IMR-90 (cell line): ENCODE data around the gene KRT86. TPM values are rescaled to one million over a fixed set of nuclear protein-coding genes. Genes with fewer than 3 reads are reported as not detected.

Experiments
- ATAC-seq: fragments of 200-7000 bp; cut with Tn5 transposase; 2 replicates; pipeline ENCODE4 v1.9.1; 2020; ENCODE audit warnings: low read depth, mild to moderate bottlenecking, moderate library complexity
- BruUV-seq: library from RNA; stranded (reverse); fragments of 400-500 nt; replicated peaks from 2 replicates; lab custom pipeline; 2021; lab: Mats Ljungman, UMichigan
- CTCF ChIA-PET: fragments of 300-600 bp; formaldehyde crosslinking; extraction: SDS; loops from one replicate; lab custom pipeline; 2021; ENCODE audit warnings: antibody characterized with exemption; lab: Yijun Ruan, JAX
- POLR2A ChIA-PET: fragments of 300-600 bp; sonication (Branson Sonifier 250); formaldehyde crosslinking; loops from one replicate; lab custom pipeline; 2022; ENCODE audit warnings: antibody characterized with exemption; ENCODE audit not compliant: unreplicated experiment; lab: Charles Lee
- DNase-seq: peaks from one replicate; pipeline ENCODE4 v3.0.0; 2013
- H2AFZ ChIP-seq: replicated peaks from 2 replicates; pipeline ENCODE3; 2013; ENCODE audit warnings: low read length, mild to moderate bottlenecking; ENCODE audit not compliant: poor library complexity
- H2AK5ac ChIP-seq: 2 replicates; pipeline ENCODE4 v1.6.1; 2013; ENCODE audit warnings: low read depth, low read length, inconsistent platforms
- H2AK9ac ChIP-seq: replicated peaks from 2 replicates; pipeline ENCODE3; 2013; ENCODE audit warnings: mild to moderate bottlenecking, low read depth, low read length, moderate library complexity; ENCODE audit not compliant: poor library complexity
- H2BK120ac ChIP-seq: 2 replicates; pipeline ENCODE4 v1.6.1; 2013; ENCODE audit warnings: low read depth, low read length, inconsistent platforms
- H2BK15ac ChIP-seq: 3 replicates; pipeline ENCODE4 v1.6.1; 2013; ENCODE audit warnings: low read depth, low read length, inconsistent platforms
- H2BK20ac ChIP-seq: 2 replicates; pipeline ENCODE4 v1.6.1; 2013; ENCODE audit warnings: low read depth, mild to moderate bottlenecking, inconsistent platforms, low read length, moderate library complexity
- H2BK5ac ChIP-seq: 2 replicates; pipeline ENCODE4 v1.6.1; 2013; ENCODE audit warnings: mild to moderate bottlenecking, low read depth, low read length, inconsistent platforms; ENCODE audit not compliant: poor library complexity, severe bottlenecking
- H3K14ac ChIP-seq: replicated peaks from 2 replicates; pipeline ENCODE4 v1.6.1; 2013; ENCODE audit warnings: low read depth, low read length, inconsistent platforms
- H3K18ac ChIP-seq: 2 replicates; pipeline ENCODE4 v1.6.1; 2013; ENCODE audit warnings: low read depth, low read length, control low read depth
- H3K23ac ChIP-seq: 2 replicates; pipeline ENCODE4 v1.6.1; 2013; ENCODE audit warnings: low read depth, low read length, inconsistent platforms
- H3K27ac ChIP-seq: 2 replicates; pipeline ENCODE4 v1.5.1; 2013; ENCODE audit warnings: mild to moderate bottlenecking, control low read depth, low read length; ENCODE audit not compliant: insufficient read depth
- H3K27me3 ChIP-seq: 2 replicates; pipeline ENCODE4 v1.6.1; 2013; ENCODE audit warnings: low read length; ENCODE audit not compliant: control insufficient read depth, insufficient read depth
- H3K36me3 ChIP-seq: 2 replicates; pipeline ENCODE4 v1.6.1; 2013; ENCODE audit warnings: low read length, mixed read lengths; ENCODE audit not compliant: control insufficient read depth, insufficient read depth
- H3K4ac ChIP-seq: 2 replicates; pipeline ENCODE4 v1.6.1; 2013; ENCODE audit warnings: low read depth, low read length, inconsistent platforms
- H3K4me1 ChIP-seq: 2 replicates; pipeline ENCODE4 v1.6.1; 2013; ENCODE audit warnings: low read length, mixed read lengths; ENCODE audit not compliant: control insufficient read depth, insufficient read depth
- H3K4me2 ChIP-seq: 2 replicates; pipeline ENCODE4 v1.6.1; 2013; ENCODE audit warnings: low read depth, mild to moderate bottlenecking, control low read depth, low read length, moderate library complexity
- H3K4me3 ChIP-seq: 2 replicates; pipeline ENCODE4 v1.5.1; 2013; ENCODE audit warnings: low read depth, mild to moderate bottlenecking, control low read depth, low read length, moderate library complexity; ENCODE audit not compliant: insufficient read depth
- H3K56ac ChIP-seq: 2 replicates; pipeline ENCODE4 v1.6.1; 2013; ENCODE audit warnings: low read length, inconsistent platforms; ENCODE audit not compliant: insufficient read depth; ENCODE audit errors: extremely low read depth
- H3K79me1 ChIP-seq, 2 experiments: 2 replicates each; pipeline ENCODE4 v1.6.1; 2013; ENCODE audit warnings: low read length in 2 of 2, inconsistent platforms in 1 of 2, low read depth in 1 of 2
- H3K9ac ChIP-seq: 2 replicates; pipeline ENCODE4 v1.6.1; 2013; ENCODE audit warnings: low read depth, low read length, control low read depth
- H3K9me1 ChIP-seq: 2 replicates; pipeline ENCODE4 v1.6.1; 2013; ENCODE audit warnings: low read length, inconsistent platforms; ENCODE audit not compliant: insufficient read depth
- H3K9me3 ChIP-seq: 2 replicates; pipeline ENCODE4 v1.6.1; 2013; ENCODE audit warnings: low read length; ENCODE audit not compliant: control insufficient read depth, insufficient read depth
- H4K20me1 ChIP-seq: 2 replicates; pipeline ENCODE4 v1.6.1; 2013; ENCODE audit warnings: low read length, inconsistent platforms; ENCODE audit not compliant: insufficient read depth
- H4K5ac ChIP-seq: 2 replicates; pipeline ENCODE4 v1.6.1; 2013; ENCODE audit warnings: mild to moderate bottlenecking, low read depth, low read length, control low read depth
- H4K8ac ChIP-seq, 2 experiments: 2 replicates each; pipeline ENCODE4 v1.6.1; 2013; ENCODE audit warnings: low read depth in 2 of 2, low read length in 2 of 2, control low read depth in 1 of 2, inconsistent platforms in 1 of 2
- H4K91ac ChIP-seq: 2 replicates; pipeline ENCODE4 v1.6.1; 2013; ENCODE audit warnings: low read depth, low read length, inconsistent platforms; ENCODE audit not compliant: insufficient read depth
- BHLHE40 ChIP-seq: fragments of 150-350 bp; IDR thresholded peaks from 2 replicates; pipeline ENCODE4 v1.6.1; 2016; ENCODE audit warnings: mild to moderate bottlenecking, low read depth, low read length
- FOS ChIP-seq: fragments of 150-350 bp; IDR thresholded peaks from 2 replicates; pipeline ENCODE4 v1.6.1; 2016; ENCODE audit warnings: low read depth, low read length
- MAFK ChIP-seq: IDR thresholded peaks from 2 replicates; pipeline ENCODE4 v1.6.1; 2012; ENCODE audit warnings: low read depth, low read length, improper control_type of control experiment
- MXI1 ChIP-seq: IDR thresholded peaks from 2 replicates; pipeline ENCODE4 v1.6.1; 2012; ENCODE audit warnings: low read depth, mild to moderate bottlenecking, low read length, moderate library complexity, borderline replicate concordance
- WGBS, 2 experiments: methylation state at CpG; one replicate each; pipeline versions ENCODE4 v1.1.5 to v1.1.7; 2013; ENCODE audit warnings: missing lambda C conversion rate in 2 of 2; ENCODE audit not compliant: insufficient read length in 1 of 2; ENCODE audit errors: extremely low coverage in 2 of 2; 5-methylcytosine and 5-hydroxymethylcytosine counted together
- dilution Hi-C: fragments of 300-500 bp; cut with HindIII; formaldehyde crosslinking; loops from one replicate; pipeline ENCODE4 v1.14.3; 2018; ENCODE audit warnings: low sequenced_read_pairs; ENCODE audit not compliant: unreplicated experiment
- in situ Hi-C: fragments of 300-500 bp; cut with MboI; formaldehyde crosslinking; loops from 3 replicates; pipeline ENCODE4 v1.14.3; 2019; ENCODE audit warnings: low sequenced_read_pairs, inconsistent platforms, mixed read lengths
- intact Hi-C: fragments of 100-400 bp; cut with micrococcal nuclease; formaldehyde crosslinking; loops from 2 replicates; pipeline ENCODE4 v1.10.0; 2022
- polyA plus RNA-seq, 3 experiments: library from polyadenylated mRNA; depleted of rRNA; stranded (reverse); fragments of >200 nt; gene quantifications; 2 replicates each; pipeline ENCODE4 v1.2.3, GENCODE V29; 2012; ENCODE audit warnings: low replicate concordance in 1 of 3
- total RNA-seq: library from RNA; depleted of rRNA; stranded (reverse); fragments of >200 nt; gene quantifications from 2 replicates; pipeline ENCODE4 v1.2.3, GENCODE V29; 2012
- TF ChIP-seq, protein P1 (sequence below): fragments of 150-350 bp; IDR thresholded peaks from 2 replicates; pipeline ENCODE4 v1.6.1; 2016; ENCODE audit warnings: low read depth, mild to moderate bottlenecking, low read length, moderate library complexity, borderline replicate concordance
- TF ChIP-seq, protein P2 (sequence below): fragments of 150-350 bp; IDR thresholded peaks from 2 replicates; pipeline ENCODE4 v1.6.1; 2017; ENCODE audit warnings: mild to moderate bottlenecking, antibody characterized with exemption, low read length, low read depth

KRT86 gene
- total and polyA plus RNA-seq, 2 of the 4 experiments (the other 2 are of a cell fraction) = not detected

DNA sequence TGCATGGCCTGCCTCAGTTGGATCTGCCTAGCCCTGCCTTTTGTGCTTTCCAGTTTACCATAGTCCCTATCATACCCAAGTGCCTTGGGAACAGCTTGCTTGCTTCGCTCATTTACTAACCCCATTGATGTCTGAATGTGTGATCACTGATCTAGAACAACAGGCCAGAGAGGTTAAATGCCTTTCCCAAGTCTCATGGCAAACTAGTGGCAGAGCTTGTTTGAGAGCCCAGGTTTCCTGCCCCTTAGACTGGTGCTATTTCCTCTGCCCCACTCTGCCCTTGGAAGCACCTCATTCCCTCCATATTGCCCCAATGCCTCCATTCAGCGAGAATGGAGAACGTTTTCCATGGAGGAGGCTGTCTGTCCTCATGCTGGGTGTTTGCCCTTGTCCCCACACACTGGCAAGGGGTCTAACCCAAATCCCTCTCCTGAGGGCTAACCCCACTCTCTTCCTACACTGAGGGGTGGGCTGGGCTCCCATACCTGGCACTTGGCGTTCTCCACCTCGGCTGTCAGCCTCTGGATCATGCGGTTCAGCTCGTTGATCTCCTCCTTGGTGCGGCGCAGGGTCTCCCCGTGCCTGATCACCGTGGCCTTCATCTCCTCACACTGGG, 21.6 kb upstream of the KRT86 start:
- Histone ChIP-seq H3K4me1 (peaks cover 6% of the 10 kb centered on the region; the same call in 1 of the 2 replicates), H2AK9ac (no peak overlapping the region), H3K79me1 (no peaks in the 10 kb centered on the region), H3K14ac (no peak overlapping the region), H4K5ac (no peak overlapping the region), H3K9ac (no peak overlapping the region), H3K9me1 (0 out of 2 replicates have a peak, but pooled peaks cover 2% of the 10 kb centered on the region), H3K23ac (no peak overlapping the region), H4K8ac (no peak overlapping the region), H3K56ac (no peak overlapping the region), H3K4me2 (no peak overlapping the region), H2AFZ (no peak overlapping the region), H3K9me3 (no peaks in the 10 kb centered on the region), H3K18ac (no peak overlapping the region), H3K4ac (no peak overlapping the region), H4K91ac (no peak overlapping the region), H3K36me3 (no peaks in the 10 kb centered on the region), H2BK5ac (no peak overlapping the region), H4K20me1 (no peaks in the 10 kb centered on the region), H2AK5ac (no peak overlapping the region; the same call in 1 of the 2 replicates), H3K27me3 (peaks cover 24% of the 10 kb centered on the region), H2BK120ac (no peak overlapping the region), H2BK20ac (no peak overlapping the region), H3K27ac (no peak overlapping the region), H2BK15ac (no peak overlapping the region; the same call in 2 of the 3 replicates), H3K4me3 (no peak overlapping the region)
- ATAC-seq (no peak), DNase-seq (no peak)
- CTCF ChIA-PET = interaction anchor here (1.5 kb wide), 1 partner anchor 28 kb away, joined by 3 read pairs; no protein-coding TSS in a partner anchor
- no CpG with 5 or more reads among the region's 11 CpGs for WGBS, 2 experiments
- intact Hi-C loops = no loop called here
- POLR2A ChIA-PET = no interaction called here
- BruUV-seq = no TSS peak
- TF ChIP-seq FOS = no peak
- no peak for TF ChIP-seq MAFK
- TF ChIP-seq, protein P1, sequence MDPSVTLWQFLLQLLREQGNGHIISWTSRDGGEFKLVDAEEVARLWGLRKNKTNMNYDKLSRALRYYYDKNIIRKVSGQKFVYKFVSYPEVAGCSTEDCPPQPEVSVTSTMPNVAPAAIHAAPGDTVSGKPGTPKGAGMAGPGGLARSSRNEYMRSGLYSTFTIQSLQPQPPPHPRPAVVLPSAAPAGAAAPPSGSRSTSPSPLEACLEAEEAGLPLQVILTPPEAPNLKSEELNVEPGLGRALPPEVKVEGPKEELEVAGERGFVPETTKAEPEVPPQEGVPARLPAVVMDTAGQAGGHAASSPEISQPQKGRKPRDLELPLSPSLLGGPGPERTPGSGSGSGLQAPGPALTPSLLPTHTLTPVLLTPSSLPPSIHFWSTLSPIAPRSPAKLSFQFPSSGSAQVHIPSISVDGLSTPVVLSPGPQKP = no peak
- TF ChIP-seq MXI1 = no peak
- no peak for TF ChIP-seq BHLHE40
- TF ChIP-seq, protein P2, sequence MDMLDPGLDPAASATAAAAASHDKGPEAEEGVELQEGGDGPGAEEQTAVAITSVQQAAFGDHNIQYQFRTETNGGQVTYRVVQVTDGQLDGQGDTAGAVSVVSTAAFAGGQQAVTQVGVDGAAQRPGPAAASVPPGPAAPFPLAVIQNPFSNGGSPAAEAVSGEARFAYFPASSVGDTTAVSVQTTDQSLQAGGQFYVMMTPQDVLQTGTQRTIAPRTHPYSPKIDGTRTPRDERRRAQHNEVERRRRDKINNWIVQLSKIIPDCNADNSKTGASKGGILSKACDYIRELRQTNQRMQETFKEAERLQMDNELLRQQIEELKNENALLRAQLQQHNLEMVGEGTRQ = no peak
- in situ Hi-C loops = no loop called here
- dilution Hi-C loops = no loop called here
